Activated naive CD8-positive, alpha-beta T cell treated with anti-CD3 and anti-CD28 coated beads for 36 hours (primary cell): ENCODE data around the gene NHLRC1. TPM values are rescaled to one million over a fixed set of nuclear protein-coding genes. Genes with fewer than 3 reads are reported as not detected.
"Not testable (repeated sequence)": the region's sequence is repeated elsewhere in the genome, so short reads cannot be mapped to it uniquely, and the experiment has no call there.

Experiments
- DNase-seq: peaks from one replicate; pipeline ENCODE4 v3.0.0; 2021
- H3K27ac Mint-ChIP-seq: one replicate; pipeline ENCODE4 v1.8.0; 2022; ENCODE audit warnings: mild to moderate bottlenecking, moderate library complexity, mixed read lengths
- H3K27me3 Mint-ChIP-seq: one replicate; pipeline ENCODE4 v1.8.0; 2022; ENCODE audit warnings: mild to moderate bottlenecking, mixed read lengths
- H3K36me3 Mint-ChIP-seq: one replicate; pipeline ENCODE4 v1.8.0; 2021; ENCODE audit warnings: mild to moderate bottlenecking, mixed read lengths
- H3K4me1 Mint-ChIP-seq: one replicate; pipeline ENCODE4 v1.8.0; 2021; ENCODE audit warnings: mixed read lengths
- H3K4me3 Mint-ChIP-seq: one replicate; pipeline ENCODE4 v1.8.0; 2022; ENCODE audit warnings: mild to moderate bottlenecking, moderate library complexity, mixed read lengths
- H3K9me3 Mint-ChIP-seq: one replicate; pipeline ENCODE4 v1.8.0; 2022; ENCODE audit warnings: mixed read lengths
- total RNA-seq, 2 experiments: library from RNA; stranded (reverse); gene quantifications; one replicate each; pipeline ENCODE4 v1.2.3, GENCODE V29; 2021

NHLRC1 gene
- under 1 TPM; 0.16 to 0.19 TPM for total RNA-seq

DNA sequence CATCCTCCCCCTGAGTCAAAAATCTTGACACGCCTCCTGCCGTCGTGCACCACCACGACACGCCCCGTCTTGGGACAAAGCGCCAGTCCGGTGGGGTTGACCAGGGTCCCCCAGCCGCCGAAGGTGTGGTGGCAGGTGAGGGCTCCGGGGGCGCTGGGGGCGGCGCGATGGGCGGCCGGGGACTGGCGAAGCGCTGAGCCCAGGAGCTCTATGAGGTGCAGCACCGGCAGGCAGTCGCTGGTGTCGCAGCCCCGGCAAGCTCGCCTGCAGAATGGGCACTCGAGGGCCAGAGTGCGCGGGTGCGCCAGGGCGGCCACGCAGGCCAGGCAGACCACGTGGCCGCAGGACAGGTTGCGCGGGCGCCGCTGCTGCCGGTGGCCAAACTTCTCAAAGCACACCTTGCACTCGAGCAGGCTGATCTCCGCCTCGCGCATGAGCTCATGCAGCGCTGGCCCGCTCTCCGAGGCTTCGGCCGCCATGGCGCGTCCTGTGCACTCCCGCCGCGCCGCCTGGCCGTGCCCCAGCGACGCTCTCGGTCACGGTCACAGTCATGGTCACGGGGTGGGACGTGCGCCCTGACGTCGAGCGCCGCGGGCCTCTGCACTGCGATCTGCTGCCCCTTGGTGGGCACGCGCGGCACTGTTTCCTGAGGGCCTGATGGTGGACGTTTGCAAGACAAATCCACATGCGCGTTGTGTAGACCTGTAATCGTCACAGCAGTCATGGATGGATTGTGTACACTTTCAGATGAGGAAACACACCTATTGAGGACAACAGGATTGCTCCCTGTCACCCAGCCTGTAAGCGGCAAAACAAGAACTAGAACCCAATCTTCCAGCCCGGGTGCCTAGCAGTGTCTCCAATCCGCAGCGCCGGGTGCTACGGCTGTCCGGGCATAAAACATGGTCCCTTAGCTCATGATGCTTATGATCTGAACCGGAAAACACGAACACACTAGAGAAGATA is at the start of gene NHLRC1:
NHLRC1 (minus strand) TSS at position 550 of the 966 bp plus-strand sequence; CDS start at position 479, 71 bp downstream.
- peaks cover 43% of the 10 kb centered on the region for H3K27me3 Mint-ChIP-seq
- H3K9me3 Mint-ChIP-seq, result peaks cover 9% of the 10 kb centered on the region
- H3K36me3 Mint-ChIP-seq, result peaks cover 10% of the 10 kb centered on the region
- peak within 1 kb of the TSS; percentile 63 for H3K4me3 Mint-ChIP-seq
- H3K4me1 Mint-ChIP-seq, result peaks cover 11% of the 10 kb centered on the region
- H3K27ac Mint-ChIP-seq, result no peak within 1 kb of the TSS
- DNase-seq, result peak; percentile 82

DNA sequence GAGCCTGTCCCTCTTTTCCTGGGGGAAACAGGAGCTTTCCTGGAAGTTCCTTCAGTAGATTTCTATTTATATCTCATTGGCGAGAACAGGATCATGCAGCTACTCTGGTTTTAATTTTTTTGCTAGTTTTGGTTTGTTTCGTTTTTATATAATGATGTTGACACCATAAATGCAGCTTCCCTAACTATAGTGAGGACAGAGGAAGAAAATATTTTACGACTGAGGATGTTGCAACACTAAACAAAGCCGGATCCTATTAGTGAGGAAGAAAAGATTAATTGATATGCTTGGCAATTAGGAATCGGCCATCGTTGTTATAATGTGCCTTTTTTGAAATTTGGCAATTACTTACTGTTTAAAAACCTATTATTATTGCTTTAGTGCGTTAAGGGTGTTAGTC is 49.4 kb upstream of the NHLRC1 start:
- H3K27ac Mint-ChIP-seq, result no peak overlapping the region

DNA sequence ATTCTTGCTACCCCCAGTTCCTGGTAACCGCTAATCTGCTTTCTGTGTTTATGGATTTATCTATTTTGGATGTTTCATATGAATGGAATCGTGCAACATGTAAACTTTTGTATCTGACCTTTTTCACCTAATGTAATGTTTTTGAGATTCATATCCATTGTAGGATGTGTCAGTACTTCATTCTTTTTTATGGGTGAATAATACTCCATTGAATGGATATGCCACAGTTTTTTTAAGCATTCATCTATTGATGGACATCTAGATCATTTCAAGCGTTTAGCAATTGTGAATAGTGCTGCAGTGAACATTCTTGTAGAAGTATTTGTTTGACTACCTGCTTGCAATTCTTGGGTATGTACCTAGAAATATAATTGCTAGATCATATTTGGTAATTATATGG is 45.8 kb upstream of the NHLRC1 start:
- H3K27ac Mint-ChIP-seq, result no peak overlapping the region
- no peak overlapping the region for H3K4me3 Mint-ChIP-seq
- H3K4me1 Mint-ChIP-seq, result peaks cover 4% of the 10 kb centered on the region
- no peaks in the 10 kb centered on the region for H3K27me3 Mint-ChIP-seq
- no peak for DNase-seq
- H3K9me3 Mint-ChIP-seq, result peaks cover 7% of the 10 kb centered on the region
- H3K36me3 Mint-ChIP-seq, result peaks cover 30% of the 10 kb centered on the region

More for the DNA sequence above, 49.4 kb upstream of the NHLRC1 start:
- no peak for DNase-seq
- Mint-ChIP-seq H3K4me3 (no peak overlapping the region), H3K36me3 (peaks cover 52% of the 10 kb centered on the region), H3K9me3 (peaks cover 15% of the 10 kb centered on the region), H3K4me1 (peaks cover 4% of the 10 kb centered on the region), H3K27me3 (no peaks in the 10 kb centered on the region)

DNA sequence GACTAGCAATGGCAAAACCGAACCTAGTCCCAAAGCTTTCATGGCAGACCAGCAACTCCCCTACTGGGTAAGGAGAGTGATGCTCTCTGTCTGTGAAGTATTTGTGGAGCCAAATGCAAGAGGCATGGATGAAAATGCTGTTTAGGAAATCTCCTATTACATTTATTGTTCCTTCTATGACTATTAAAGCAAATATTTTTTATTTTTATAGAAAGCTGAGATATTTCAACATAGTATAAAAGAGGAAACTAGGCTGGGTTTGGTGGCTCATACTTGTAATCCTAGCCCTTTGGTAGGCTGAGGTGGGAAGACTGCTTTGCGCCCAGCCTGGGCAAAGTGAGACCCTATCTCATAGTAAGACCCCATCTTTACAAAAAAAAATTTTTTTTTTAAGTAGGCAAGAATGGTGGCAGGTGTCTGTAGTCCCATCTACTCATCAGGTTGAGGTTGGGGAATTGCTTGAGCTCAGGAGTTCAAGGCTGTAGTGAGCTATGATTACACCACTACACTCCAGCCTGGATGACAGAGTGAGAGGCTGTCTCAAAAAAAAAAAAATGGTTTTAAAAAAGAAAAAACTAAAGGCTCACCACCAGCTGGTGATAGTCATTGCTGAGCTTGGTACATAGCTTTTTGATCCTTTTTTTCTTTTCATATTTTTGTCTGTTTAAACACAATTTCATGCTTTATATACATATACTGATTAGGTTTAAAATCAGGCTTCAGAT is 44.0 kb upstream of the NHLRC1 start:
- H3K27ac Mint-ChIP-seq, result no peak overlapping the region
- no peak for DNase-seq
- H3K4me1 Mint-ChIP-seq, result peaks cover 4% of the 10 kb centered on the region
- peaks cover 36% of the 10 kb centered on the region for H3K36me3 Mint-ChIP-seq
- H3K27me3 Mint-ChIP-seq, result no peaks in the 10 kb centered on the region
- no peak overlapping the region for H3K4me3 Mint-ChIP-seq
- H3K9me3 Mint-ChIP-seq, result peaks cover 7% of the 10 kb centered on the region

DNA sequence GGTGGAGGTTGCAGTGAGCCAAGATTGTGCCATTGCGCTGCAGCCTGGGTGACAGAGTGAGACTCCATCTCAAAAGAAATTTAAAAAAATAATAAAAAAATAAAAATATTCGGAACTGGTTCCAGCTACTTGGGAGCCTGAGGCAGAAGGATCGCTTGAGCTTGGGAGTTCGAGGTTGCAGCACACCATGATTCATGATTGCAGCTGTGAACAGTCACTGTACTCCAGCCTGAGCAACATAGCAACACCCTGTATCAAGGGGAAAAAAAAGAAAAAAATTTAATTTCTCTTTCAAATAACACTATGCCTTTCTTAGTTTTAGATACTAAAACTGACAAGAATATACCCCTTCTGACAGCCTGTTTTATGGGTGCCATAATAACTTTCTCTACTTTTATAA is 43.3 kb upstream of the NHLRC1 start:
- peaks cover 42% of the 10 kb centered on the region for H3K36me3 Mint-ChIP-seq
- H3K27ac Mint-ChIP-seq, result no peak overlapping the region
- peaks cover 8% of the 10 kb centered on the region for H3K4me1 Mint-ChIP-seq
- no peak for DNase-seq
- no peak overlapping the region for H3K4me3 Mint-ChIP-seq
- no peaks in the 10 kb centered on the region for H3K27me3 Mint-ChIP-seq
- peaks cover 7% of the 10 kb centered on the region for H3K9me3 Mint-ChIP-seq

DNA sequence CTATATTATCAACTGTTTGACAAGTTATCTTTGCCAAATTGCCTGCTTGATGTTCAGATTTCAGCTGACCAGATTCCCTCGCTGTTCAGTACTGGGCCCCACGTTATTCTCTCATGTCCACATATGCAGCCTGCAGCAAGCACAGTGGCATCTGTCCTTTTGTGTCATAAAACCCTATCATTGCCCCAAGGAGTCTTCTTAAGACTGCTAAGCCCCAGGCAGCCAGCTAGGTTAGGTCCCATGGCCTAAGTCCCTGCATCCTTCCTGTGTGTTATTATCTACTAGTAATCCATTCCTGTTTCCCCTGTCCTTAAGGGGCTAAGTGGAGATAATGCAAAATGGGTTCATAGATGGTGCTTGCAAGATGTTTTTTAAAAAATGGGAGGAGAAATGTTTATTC is 39.9 kb upstream of the NHLRC1 start:
- H3K4me3 Mint-ChIP-seq, result no peak overlapping the region

DNA sequence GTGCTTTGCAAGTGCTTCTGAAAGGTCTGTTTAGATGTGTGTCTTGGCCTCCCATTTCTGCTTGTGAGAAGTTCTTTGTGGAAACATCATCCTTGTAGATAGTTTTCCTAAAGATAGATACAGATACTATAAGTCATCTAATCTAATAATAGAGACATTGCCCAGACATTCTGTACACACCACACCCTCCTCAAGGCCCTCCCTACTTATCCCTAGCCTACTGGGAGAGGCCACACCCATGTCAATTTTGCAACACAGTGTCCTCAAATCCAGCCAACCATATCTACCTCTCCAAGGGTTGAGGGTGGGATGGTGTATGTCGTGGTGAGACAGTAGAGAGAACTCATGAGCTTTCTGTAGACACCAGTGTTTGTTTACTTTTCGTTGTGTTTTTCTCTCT is 39.0 kb upstream of the NHLRC1 start:
- DNase-seq, result no peak
- no peaks in the 10 kb centered on the region for H3K9me3 Mint-ChIP-seq
- H3K27me3 Mint-ChIP-seq, result no peaks in the 10 kb centered on the region
- H3K4me3 Mint-ChIP-seq, result no peak overlapping the region
- H3K27ac Mint-ChIP-seq, result no peak overlapping the region
- peaks cover 29% of the 10 kb centered on the region for H3K36me3 Mint-ChIP-seq
- peaks cover 5% of the 10 kb centered on the region for H3K4me1 Mint-ChIP-seq

More for the DNA sequence above, 39.9 kb upstream of the NHLRC1 start:
- H3K4me1 Mint-ChIP-seq, result peaks cover 4% of the 10 kb centered on the region
- DNase-seq, result no peak
- peaks cover 29% of the 10 kb centered on the region for H3K36me3 Mint-ChIP-seq
- no peak overlapping the region for H3K27ac Mint-ChIP-seq
- no peaks in the 10 kb centered on the region for H3K9me3 Mint-ChIP-seq
- H3K27me3 Mint-ChIP-seq, result no peaks in the 10 kb centered on the region

DNA sequence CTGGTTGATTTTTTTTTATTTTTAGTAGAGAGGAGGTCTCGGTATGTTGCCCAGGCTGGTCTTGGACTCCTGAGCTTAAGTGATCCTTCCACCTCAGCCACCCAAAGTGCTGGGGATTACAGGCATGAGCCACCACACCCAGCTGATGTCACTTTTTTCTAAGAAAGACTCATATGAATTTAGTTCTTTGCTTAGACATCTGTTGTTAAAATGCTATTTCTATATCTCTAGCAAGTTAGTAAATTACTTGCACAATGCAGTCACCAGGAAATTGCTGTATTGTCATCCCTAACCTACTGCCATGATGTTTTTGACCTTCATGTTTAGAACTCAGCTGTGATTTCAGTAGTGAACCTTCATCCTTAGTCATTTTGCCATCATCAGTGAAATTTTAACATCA is 38.4 kb upstream of the NHLRC1 start:
- DNase-seq, result no peak
- no peaks in the 10 kb centered on the region for H3K27me3 Mint-ChIP-seq
- H3K27ac Mint-ChIP-seq, result no peak overlapping the region
- H3K9me3 Mint-ChIP-seq, result no peaks in the 10 kb centered on the region
- no peak overlapping the region for H3K4me3 Mint-ChIP-seq
- H3K4me1 Mint-ChIP-seq, result peaks cover 10% of the 10 kb centered on the region
- H3K36me3 Mint-ChIP-seq, result peaks cover 29% of the 10 kb centered on the region

DNA sequence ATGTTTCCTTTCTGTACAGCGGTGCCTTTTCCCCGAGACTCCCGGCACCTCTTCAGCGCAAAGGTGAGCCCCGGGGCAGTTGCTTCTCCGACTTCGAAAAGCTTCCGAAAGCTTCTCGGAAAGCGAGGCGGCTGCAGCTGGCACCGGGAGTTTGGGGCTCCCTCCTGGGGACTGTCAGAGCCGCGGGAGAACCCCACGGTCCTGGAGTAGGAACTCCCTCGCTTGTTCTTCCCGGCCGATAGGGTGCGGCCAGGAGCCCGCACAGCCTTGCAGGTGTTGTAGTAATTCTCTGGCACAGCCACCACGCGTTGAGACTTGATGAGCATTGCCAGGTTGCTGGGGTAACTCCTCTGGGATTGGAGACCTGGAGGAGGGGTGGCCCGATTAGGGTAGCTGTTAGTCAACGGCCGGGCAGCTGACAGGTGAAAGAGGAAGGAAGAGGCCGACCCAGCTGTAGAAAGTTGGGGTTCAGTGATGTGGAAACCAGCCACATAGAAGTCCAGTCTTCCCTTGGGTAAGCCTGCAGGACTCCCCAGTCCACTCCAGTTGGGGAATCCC is 33.5 kb upstream of the NHLRC1 start:
- Mint-ChIP-seq H3K4me3 (peak overlapping the region; percentile 95), H3K27me3 (no peaks in the 10 kb centered on the region), H3K27ac (peak overlapping the region; percentile 61), H3K9me3 (peaks cover 3% of the 10 kb centered on the region), H3K4me1 (peaks cover 30% of the 10 kb centered on the region), H3K36me3 (peaks cover 13% of the 10 kb centered on the region)
- DNase-seq, result peak; percentile 38

DNA sequence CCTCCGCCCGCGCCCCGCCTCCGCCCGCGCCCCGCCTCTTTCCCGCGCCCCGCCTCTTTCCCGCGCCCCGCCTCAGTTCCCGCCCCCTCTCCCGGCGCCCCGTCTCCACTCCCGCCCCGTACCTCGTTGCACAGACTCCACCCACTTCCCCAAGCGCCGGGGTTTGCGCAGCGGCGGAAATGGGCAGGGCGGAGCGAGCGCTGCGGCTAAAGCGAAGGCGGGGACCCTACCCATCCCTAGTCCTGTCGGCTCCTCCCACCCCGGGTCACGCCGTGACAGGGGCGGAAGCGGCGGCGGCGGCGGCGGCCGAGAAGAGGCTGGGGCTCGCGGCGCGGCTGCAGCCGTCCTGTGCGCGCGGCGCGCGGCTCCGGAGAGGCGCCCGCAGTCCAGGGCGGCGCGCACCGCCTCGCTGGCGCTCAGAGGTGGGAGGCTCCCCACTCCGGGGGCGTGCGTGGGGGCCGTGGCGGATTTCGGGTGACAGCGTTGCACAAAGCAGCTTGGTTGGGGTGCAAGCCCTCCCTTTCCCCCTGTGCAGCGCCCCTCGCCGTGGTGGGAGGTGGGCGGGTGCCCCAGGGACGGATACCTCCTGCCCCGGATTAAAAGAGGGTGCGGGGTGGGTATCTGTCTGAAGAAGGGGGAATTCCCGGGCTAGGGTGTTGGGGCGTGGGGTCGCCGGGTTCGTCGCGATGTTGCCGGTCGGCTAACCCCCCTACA is 32.8 kb upstream of the NHLRC1 start, which contains the start of gene KDM1B:
KDM1B (plus strand) TSS at position 273 of the 714 bp plus-strand sequence. CDS start 4,474 bp downstream, outside the sequence.
- Mint-ChIP-seq H3K27ac (peak within 1 kb of the TSS; percentile 93), H3K4me1 (peaks cover 30% of the 10 kb centered on the region), H3K9me3 (peaks cover 3% of the 10 kb centered on the region), H3K36me3 (peaks cover 12% of the 10 kb centered on the region), H3K4me3 (peak within 1 kb of the TSS; percentile 95), H3K27me3 (no peaks in the 10 kb centered on the region)
- DNase-seq, result peak; percentile 99

DNA sequence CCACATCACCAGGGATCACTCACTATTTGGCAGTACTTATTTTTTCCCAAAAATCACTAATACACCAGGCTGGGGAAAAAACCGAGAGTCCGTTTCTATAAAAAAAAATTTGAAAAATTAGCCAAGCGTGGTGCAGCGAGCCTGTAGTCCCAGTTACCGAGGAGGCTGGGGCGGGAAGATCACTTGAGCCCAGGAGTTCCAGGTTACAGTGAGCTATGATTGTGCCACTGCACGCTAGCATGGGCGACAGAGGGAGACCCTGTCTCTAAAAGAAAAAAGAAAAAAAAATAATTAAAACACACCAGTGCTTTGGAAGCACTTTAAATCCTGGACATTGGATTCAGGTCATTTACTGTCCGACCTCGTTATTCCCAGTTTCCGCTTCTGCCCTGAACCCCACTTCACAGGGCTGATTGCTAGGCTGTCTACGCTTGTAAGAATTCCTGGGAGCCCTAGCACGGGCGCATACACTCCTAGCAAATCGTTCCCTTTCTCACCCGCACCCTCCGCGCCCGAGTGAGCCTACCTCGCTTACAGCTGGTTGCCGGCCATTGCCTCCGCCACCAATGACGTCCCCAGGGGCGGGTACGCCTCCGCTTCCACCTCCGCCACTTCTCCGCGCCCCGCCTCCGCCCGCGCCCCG is 32.2 kb upstream of the NHLRC1 start, which contains the start of gene TPMT:
TPMT (minus strand) TSS at position 571 of the 643 bp plus-strand sequence. CDS start 5,950 bp downstream, outside the sequence.
- H3K4me3 Mint-ChIP-seq, result peak within 1 kb of the TSS; percentile 95
- H3K27ac Mint-ChIP-seq, result peak within 1 kb of the TSS; percentile 93
- no peak for DNase-seq
- H3K4me1 Mint-ChIP-seq, result peaks cover 30% of the 10 kb centered on the region
- H3K27me3 Mint-ChIP-seq, result no peaks in the 10 kb centered on the region
- H3K9me3 Mint-ChIP-seq, result peaks cover 3% of the 10 kb centered on the region
- H3K36me3 Mint-ChIP-seq, result peaks cover 6% of the 10 kb centered on the region

DNA sequence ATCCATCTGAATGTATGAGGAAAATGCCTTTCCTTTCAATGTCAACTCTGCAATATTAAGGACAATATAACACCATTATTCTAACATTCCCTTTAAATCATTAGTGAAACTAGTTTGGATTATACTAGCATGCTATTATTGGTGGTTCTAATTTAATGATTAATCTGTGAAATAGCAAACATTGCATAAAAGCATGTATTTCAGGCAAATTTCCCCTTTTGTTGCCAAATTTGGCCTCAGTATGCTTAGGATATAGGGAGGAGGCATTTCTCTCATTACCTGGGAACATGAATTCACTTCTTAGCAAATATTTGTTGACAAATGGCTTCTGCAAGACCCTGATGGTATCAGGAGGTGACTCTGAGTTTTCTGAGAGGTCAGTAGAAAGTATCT is 30.8 kb upstream of the NHLRC1 start:
- H3K27me3 Mint-ChIP-seq, result no peaks in the 10 kb centered on the region
- H3K36me3 Mint-ChIP-seq, result peaks cover 8% of the 10 kb centered on the region
- peaks cover 30% of the 10 kb centered on the region for H3K4me1 Mint-ChIP-seq
- H3K4me3 Mint-ChIP-seq, result no peak overlapping the region
- DNase-seq, result no peak
- H3K27ac Mint-ChIP-seq, result no peak overlapping the region
- peaks cover 3% of the 10 kb centered on the region for H3K9me3 Mint-ChIP-seq

DNA sequence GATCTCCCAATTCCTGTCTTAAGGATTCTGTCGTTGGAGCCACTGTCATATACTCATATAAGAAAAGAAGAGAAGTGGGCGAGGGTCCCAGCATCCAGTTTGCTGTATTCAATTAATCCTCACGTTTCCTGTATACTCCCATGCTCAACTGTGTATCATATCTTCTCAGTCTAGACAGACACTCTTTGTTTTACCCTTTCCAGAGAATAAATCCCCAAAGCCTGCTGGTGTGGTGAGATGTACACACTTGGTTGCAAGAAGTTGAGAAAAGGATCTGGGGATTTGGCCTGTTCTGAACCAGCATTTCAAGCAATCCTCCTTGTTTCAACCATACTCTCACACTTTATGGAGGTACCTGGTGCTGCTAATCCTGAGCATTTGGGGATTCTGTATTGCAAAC is 29.3 kb upstream of the NHLRC1 start:
- H3K27me3 Mint-ChIP-seq, result no peaks in the 10 kb centered on the region
- no peak overlapping the region for H3K4me3 Mint-ChIP-seq
- H3K36me3 Mint-ChIP-seq, result peaks cover 10% of the 10 kb centered on the region
- H3K9me3 Mint-ChIP-seq, result peaks cover 3% of the 10 kb centered on the region
- no peak overlapping the region for H3K27ac Mint-ChIP-seq
- H3K4me1 Mint-ChIP-seq, result peaks cover 30% of the 10 kb centered on the region
- no peak for DNase-seq

DNA sequence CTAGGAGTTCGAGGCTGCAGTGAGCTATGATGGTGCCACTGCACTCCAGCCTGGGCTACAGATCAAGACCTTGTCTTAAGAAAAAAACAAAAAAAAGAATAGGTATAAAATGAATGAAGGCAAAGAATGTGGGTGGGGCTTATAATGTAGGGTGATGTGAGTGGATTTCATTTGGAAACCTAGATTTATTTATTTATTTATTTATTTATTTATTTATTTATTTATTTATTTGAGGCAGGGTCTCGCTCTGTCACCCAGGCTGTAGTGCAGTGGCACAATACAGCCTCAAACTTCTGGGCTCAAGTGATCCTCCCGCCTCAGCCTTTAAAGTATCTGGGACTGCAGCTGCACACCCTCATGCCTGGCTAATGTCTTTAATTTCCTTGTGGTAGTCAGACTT is 28.9 kb upstream of the NHLRC1 start:
- not testable (repeated sequence) for DNase-seq, H3K9me3 Mint-ChIP-seq, H3K27me3 Mint-ChIP-seq, H3K27ac Mint-ChIP-seq, H3K36me3 Mint-ChIP-seq, H3K4me3 Mint-ChIP-seq
- peaks cover 28% of the 10 kb centered on the region for H3K4me1 Mint-ChIP-seq
